GM19239 (cell line): Measurements from ENCODE around the gene BANF1.

Source experiments
- DNase-seq: peaks from one replicate; pipeline ENCODE4 v3.0.0; 2011; ENCODE audit warnings: low spot score; ENCODE audit not compliant: insufficient read length
- FAIRE-seq: peaks from 2 replicates; lab custom pipeline; 2011; peaks lifted over from hg19 to GRCh38; lab: Jason Lieb, UNC

BANF1 gene

GRCh38 chr11:66001942-66002647 is at the start of gene BANF1, which contains the start of gene EIF1AD:
Gene BANF1 (plus strand): TSS chr11:66002503. CDS start chr11:66003251, 748 bp downstream.
Gene EIF1AD (minus strand): TSS chr11:66002157. CDS start chr11:66000389, 1,768 bp downstream.
- DNase-seq, result peak; percentile 87
- peak; percentile 94 for FAIRE-seq

- FAIRE-seq (no peak), DNase-seq (no peak)
These were observed 48.8 kb upstream of the BANF1 start for GRCh38 chr11:65953471-65953870.

GRCh38 chr11:65954771-65955170 is 47.5 kb upstream of the BANF1 start:
- FAIRE-seq (no peak), DNase-seq (no peak)

GRCh38 chr11:65958291-65958690 is 44.0 kb upstream of the BANF1 start:
- FAIRE-seq (no peak), DNase-seq (no peak)

GRCh38 chr11:65958774-65959420 is 43.4 kb upstream of the BANF1 start:
- FAIRE-seq, result no peak

GRCh38 chr11:65960824-65961266 is 41.5 kb upstream of the BANF1 start:
- DNase-seq, result no peak
- no peak for FAIRE-seq

More at GRCh38 chr11:65958774-65959420, 43.4 kb upstream of the BANF1 start:
- no peak for DNase-seq

GRCh38 chr11:65961267-65962140 is 40.8 kb upstream of the BANF1 start, which contains the start of gene SART1:
Gene SART1 (plus strand): TSS chr11:65961734. CDS start chr11:65961781, 47 bp downstream.
- peak; percentile 99 for DNase-seq
- FAIRE-seq, result peak; percentile 98

- FAIRE-seq (peak; percentile 37), DNase-seq (no peak)
These were observed 40.1 kb upstream of the BANF1 start for GRCh38 chr11:65962141-65962564.

- DNase-seq (no peak), FAIRE-seq (no peak)
These were observed 37.4 kb upstream of the BANF1 start for GRCh38 chr11:65964906-65965305.

GRCh38 chr11:65965986-65966762 is 36.1 kb upstream of the BANF1 start:
- no peak for FAIRE-seq
- no peak for DNase-seq

GRCh38 chr11:65967329-65967934 is 34.9 kb upstream of the BANF1 start:
- DNase-seq (no peak), FAIRE-seq (no peak)

GRCh38 chr11:65968600-65969482 is 33.5 kb upstream of the BANF1 start:
- no peak for FAIRE-seq

GRCh38 chr11:65972116-65972515 is 30.2 kb upstream of the BANF1 start:
- no peak for DNase-seq
- no peak for FAIRE-seq

More at GRCh38 chr11:65968600-65969482, 33.5 kb upstream of the BANF1 start:
- no peak for DNase-seq

- FAIRE-seq (no peak), DNase-seq (no peak)
These were observed 28.7 kb upstream of the BANF1 start for GRCh38 chr11:65973439-65974110.

GRCh38 chr11:65975771-65976170 is 26.5 kb upstream of the BANF1 start:
- no peak for DNase-seq
- no peak for FAIRE-seq

- FAIRE-seq, result no peak
- DNase-seq, result no peak
These were observed 25.8 kb upstream of the BANF1 start for GRCh38 chr11:65976216-65977176.
